Gastrocnemius medialis (tissue), 4 donors: ENCODE results near the gene KLHDC7B. TPM values are rescaled to one million over a fixed set of nuclear protein-coding genes. Genes with fewer than 3 reads are reported as not detected.

ENCODE experiments used
- ATAC-seq, 2 donors: fragments of 150-250 bp; one replicate each; pipeline ENCODE4 v1.9.1; 2016
- DNase-seq, 2 donors: peaks; one replicate each; pipeline ENCODE4 v3.0.0-alpha.2; 2019
- H3K27ac ChIP-seq, 4 donors: fragments of 200-600 bp; sonication (generic); 1 replicate in 1 of 4; 2 replicates in 3 of 4; pipeline ENCODE4 v1.5.1; 2016 to 2018; ENCODE audit warnings: mild to moderate bottlenecking in 2 of 4, moderate library complexity in 1 of 4
- H3K27me3 ChIP-seq, 3 donors: fragments of 200-600 bp; sonication (generic) in 2 of 3; 1 replicate in 1 of 3; 2 replicates in 2 of 3; pipeline versions ENCODE4 v1.5.1 to v1.6.0; 2016 to 2019; ENCODE audit warnings: mild to moderate bottlenecking in 1 of 3, moderate library complexity in 1 of 3
- H3K36me3 ChIP-seq, 2 donors: fragments of 200-600 bp; sonication (generic) in 1 of 2; one replicate each; pipeline ENCODE4 v1.5.1; 2017 to 2018
- H3K4me1 ChIP-seq, 2 donors: fragments of 200-600 bp; sonication (generic) in 1 of 2; one replicate each; pipeline ENCODE4 v1.5.1; 2016 to 2017; ENCODE audit warnings: mild to moderate bottlenecking in 2 of 2
- H3K4me3 ChIP-seq, 4 donors: fragments of 200-600 bp; sonication (generic) in 3 of 4; 1 replicate in 1 of 4; 2 replicates in 3 of 4; pipeline ENCODE4 v1.5.1; 2016 to 2019; ENCODE audit warnings: mild to moderate bottlenecking in 2 of 4
- H3K9me3 ChIP-seq, 3 donors: fragments of 200-600 bp; sonication (generic) in 2 of 3; 1 replicate in 1 of 3; 2 replicates in 2 of 3; pipeline ENCODE4 v1.5.1; 2016 to 2019
- CTCF ChIP-seq, 5 experiments: fragments of 450-650 bp in 3 of 5; fragments of 200-600 bp in 2 of 5; sonication (generic) in 2 of 5; IDR thresholded peaks in 4 of 5; conservative IDR thresholded peaks in 1 of 5; 1 replicate in 4 of 5; 2 replicates in 1 of 5; pipeline ENCODE4 v1.5.1; 2016 to 2019; ENCODE audit warnings: antibody characterized with exemption in 5 of 5, mild to moderate bottlenecking in 3 of 5, moderate library complexity in 3 of 5
- POLR2A ChIP-seq, 2 donors: fragments of 450-650 bp; IDR thresholded peaks; one replicate each; pipeline ENCODE4 v1.6.1; 2017; ENCODE audit warnings: antibody characterized with exemption in 2 of 2, mild to moderate bottlenecking in 2 of 2, moderate library complexity in 2 of 2
- in situ Hi-C, 4 donors: fragments of 200-750 bp; cut with MboI; loops; one replicate each; pipeline versions ENCODE4 v1.15.0 to v1.8.0; 2017; ENCODE audit warnings: low sequenced_read_pairs in 4 of 4
- intact Hi-C: fragments of 100-400 bp; cut with DNase I; formaldehyde crosslinking; loops from one replicate; pipeline ENCODE4 v1.15.1; 2023; ENCODE audit warnings: low total_unique reads
- total RNA-seq, 4 donors: library from RNA; depleted of rRNA; stranded (reverse); fragments of >200 nt; gene quantifications; one replicate each; pipeline versions ENCODE4 v1.1.0 to v1.2.3, GENCODE V29; 2016

KLHDC7B gene
- total RNA-seq, 4 donors from 2014 or later, result not detected

GRCh38 chr22:50575426-50575941 is 29.8 kb downstream of the KLHDC7B start:
- no peaks in the 10 kb centered on the region for H3K27me3 ChIP-seq
- TF ChIP-seq POLR2A (IDR thresholded peaks at IDR 0.05) (no peak), CTCF (IDR thresholded peaks at IDR 0.05 in 4 of 5, conservative IDR thresholded peaks at IDR 0.05 in 1 of 5) (no peak)
- no peak overlapping the region for H3K4me3 ChIP-seq
- ATAC-seq (no peak), DNase-seq (no peak)
- peaks cover 0 to 49% of the 10 kb centered on the region in 2 donors for H3K36me3 ChIP-seq
- peaks cover 10 to 33% of the 10 kb centered on the region in 2 donors for H3K4me1 ChIP-seq
- peak overlapping the region in 1 of 4 donors; percentile 96 for H3K27ac ChIP-seq
- no peaks in the 10 kb centered on the region for H3K9me3 ChIP-seq
- in situ Hi-C loops (no loop called here), intact Hi-C loops (no loop called here)

GRCh38 chr22:50576070-50576469 is 30.4 kb downstream of the KLHDC7B start:
- intact Hi-C loops, result no loop called here
- Histone ChIP-seq H3K9me3 (no peaks in the 10 kb centered on the region), H3K27me3 (no peaks in the 10 kb centered on the region), H3K4me1 (peaks cover 13 to 34% of the 10 kb centered on the region in 2 donors), H3K36me3 (peaks cover 0 to 43% of the 10 kb centered on the region in 2 donors), H3K27ac (peak overlapping the region in 3 of 4 donors; percentile 96 to 98 (median 96)), H3K4me3 (no peak overlapping the region)
- in situ Hi-C loops, result no loop called here
- DNase-seq, result no peak
- ATAC-seq, result no peak
- TF ChIP-seq CTCF (IDR thresholded peaks at IDR 0.05 in 4 of 5, conservative IDR thresholded peaks at IDR 0.05 in 1 of 5) (peak in 4 of 5 experiments; percentile 4 to 28 (median 22)), POLR2A (IDR thresholded peaks at IDR 0.05) (no peak)

- TF ChIP-seq POLR2A (IDR thresholded peaks at IDR 0.05) (no peak), CTCF (IDR thresholded peaks at IDR 0.05 in 4 of 5, conservative IDR thresholded peaks at IDR 0.05 in 1 of 5) (no peak)
- ATAC-seq (no peak), DNase-seq (no peak)
- in situ Hi-C loops, result no loop called here
- Histone ChIP-seq H3K4me3 (peak overlapping the region; percentile 62 to 81 (median 64)), H3K9me3 (no peaks in the 10 kb centered on the region), H3K4me1 (peaks cover 21 to 44% of the 10 kb centered on the region in 2 donors), H3K36me3 (peaks cover 0 to 34% of the 10 kb centered on the region in 2 donors), H3K27me3 (no peaks in the 10 kb centered on the region), H3K27ac (peak overlapping the region; percentile 89 to 98 (median 96))
- intact Hi-C loops, result no loop called here
Measured at GRCh38 chr22:50576806-50577696, 31.4 kb downstream of the KLHDC7B start.

GRCh38 chr22:50577697-50577986 is 31.9 kb downstream of the KLHDC7B start:
- in situ Hi-C loops, result no loop called here

More at GRCh38 chr22:50577697-50577986, 31.9 kb downstream of the KLHDC7B start:
- Histone ChIP-seq H3K4me1 (peaks cover 21 to 44% of the 10 kb centered on the region in 2 donors), H3K4me3 (peak overlapping the region; percentile 62 to 81 (median 64)), H3K36me3 (peaks cover 0 to 28% of the 10 kb centered on the region in 2 donors), H3K9me3 (no peaks in the 10 kb centered on the region), H3K27me3 (no peaks in the 10 kb centered on the region), H3K27ac (peak overlapping the region; percentile 89 to 98 (median 96))
- no peak for TF ChIP-seq CTCF (IDR thresholded peaks at IDR 0.05 in 4 of 5, conservative IDR thresholded peaks at IDR 0.05 in 1 of 5)
- no peak for TF ChIP-seq POLR2A (IDR thresholded peaks at IDR 0.05)
- DNase-seq, result no peak
- ATAC-seq, result no peak
- intact Hi-C loops, result no loop called here
